ENCODE measurements around the gene VEZT. TPM values are rescaled to one million over a fixed set of nuclear protein-coding genes. Genes with fewer than 3 reads are reported as not detected.

Gene VEZT
- total and polyA plus RNA-seq, 2 donors (not counting 1 experiment from before 2014, with no cell fraction given), result 76.6 to 123 TPM

DNA sequence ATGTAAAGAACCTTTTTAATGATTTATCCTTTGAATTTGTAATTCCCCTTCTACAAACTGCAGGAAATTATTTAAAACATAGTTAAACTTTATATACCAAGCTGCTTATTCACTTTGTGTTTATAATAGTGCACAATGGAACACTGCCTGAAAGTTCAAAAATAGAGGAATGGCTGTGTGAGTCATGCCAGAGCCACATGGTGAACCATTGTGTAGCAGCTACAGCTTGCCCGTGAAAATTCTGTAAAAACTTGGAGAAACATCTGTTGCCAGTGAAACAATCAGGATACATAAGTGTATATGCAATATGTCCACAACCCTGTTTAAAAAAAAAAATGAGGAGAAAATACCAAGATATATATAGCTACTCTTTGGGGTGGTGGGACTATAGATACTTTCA is 59.5 kb downstream of the VEZT start:
- Histone ChIP-seq H3K4me1 (ENCODE audit: control insufficient read depth, extremely low read depth, insufficient read depth, low read length) (no peaks in the 10 kb centered on the region), H3K4me2 (ENCODE audit: extremely low read depth, insufficient read depth, low read length) (peak overlapping the region; percentile 51), H2AFZ (ENCODE audit: low read length) (no peak overlapping the region), H3K9me3 (ENCODE audit: control insufficient read depth, insufficient read depth, low read depth, low read length) (no peaks in the 10 kb centered on the region), H3K27me3 (ENCODE audit: control insufficient read depth, insufficient read depth, low read length) (no peaks in the 10 kb centered on the region), H3K36me3 (ENCODE audit: control insufficient read depth, insufficient read depth, low read length) (peaks cover 4% of the 10 kb centered on the region), H4K20me1 (ENCODE audit: control insufficient read depth, extremely low read depth, insufficient read depth, low read length) (no peaks in the 10 kb centered on the region), H3K27ac (ENCODE audit: insufficient read depth, low read length) (no peak overlapping the region), H3K9ac (ENCODE audit: insufficient read depth, low read length) (no peak overlapping the region), H3K79me2 (ENCODE audit: control insufficient read depth, insufficient read depth, low read length) (no peaks in the 10 kb centered on the region), H3K4me3 (replicated peaks in 1 of 4; ENCODE audit: control extremely low read depth in 1 of 4, insufficient read depth in 1 of 4, low read depth in 3 of 4, low read length in 4 of 4) (no peak overlapping the region)
- peak; percentile 88 to 95 for DNase-seq (ENCODE audit: low read depth in 2 of 2)
- TF ChIP-seq, protein P1, sequence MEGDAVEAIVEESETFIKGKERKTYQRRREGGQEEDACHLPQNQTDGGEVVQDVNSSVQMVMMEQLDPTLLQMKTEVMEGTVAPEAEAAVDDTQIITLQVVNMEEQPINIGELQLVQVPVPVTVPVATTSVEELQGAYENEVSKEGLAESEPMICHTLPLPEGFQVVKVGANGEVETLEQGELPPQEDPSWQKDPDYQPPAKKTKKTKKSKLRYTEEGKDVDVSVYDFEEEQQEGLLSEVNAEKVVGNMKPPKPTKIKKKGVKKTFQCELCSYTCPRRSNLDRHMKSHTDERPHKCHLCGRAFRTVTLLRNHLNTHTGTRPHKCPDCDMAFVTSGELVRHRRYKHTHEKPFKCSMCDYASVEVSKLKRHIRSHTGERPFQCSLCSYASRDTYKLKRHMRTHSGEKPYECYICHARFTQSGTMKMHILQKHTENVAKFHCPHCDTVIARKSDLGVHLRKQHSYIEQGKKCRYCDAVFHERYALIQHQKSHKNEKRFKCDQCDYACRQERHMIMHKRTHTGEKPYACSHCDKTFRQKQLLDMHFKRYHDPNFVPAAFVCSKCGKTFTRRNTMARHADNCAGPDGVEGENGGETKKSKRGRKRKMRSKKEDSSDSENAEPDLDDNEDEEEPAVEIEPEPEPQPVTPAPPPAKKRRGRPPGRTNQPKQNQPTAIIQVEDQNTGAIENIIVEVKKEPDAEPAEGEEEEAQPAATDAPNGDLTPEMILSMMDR (conservative IDR thresholded peaks at IDR 0.05 in 1 of 2, IDR thresholded peaks at IDR 0.05 in 1 of 2; ENCODE audit: low read depth in 1 of 2, low read length in 2 of 2), result no peak
- TF ChIP-seq EZH2 (IDR thresholded peaks at IDR 0.05; ENCODE audit: low read length, missing control alignments), result no peak

DNA sequence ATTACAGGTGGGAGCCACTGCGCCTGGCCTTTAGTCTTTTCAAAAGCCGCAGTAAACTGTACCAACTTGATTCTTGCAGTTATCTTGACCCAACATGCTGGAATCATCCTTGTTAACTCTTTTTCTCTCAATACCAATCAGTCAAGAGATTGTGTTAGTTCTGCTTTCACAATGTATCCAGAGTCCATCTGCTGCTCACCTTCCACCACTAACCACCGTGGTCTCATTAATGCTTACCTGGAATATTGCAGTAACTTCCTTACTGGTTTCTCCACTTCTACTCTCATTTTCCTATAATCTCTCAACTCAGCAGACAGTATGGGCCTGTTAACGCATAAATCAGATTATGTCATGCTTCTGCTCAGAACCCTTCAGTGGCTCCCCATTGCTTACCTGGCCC is 62.2 kb downstream of the VEZT start:
- Histone ChIP-seq H3K9me3 (ENCODE audit: control insufficient read depth, insufficient read depth, low read depth, low read length) (no peaks in the 10 kb centered on the region), H3K36me3 (ENCODE audit: control insufficient read depth, insufficient read depth, low read length) (peaks cover 3% of the 10 kb centered on the region)
- TF ChIP-seq EZH2 (IDR thresholded peaks at IDR 0.05; ENCODE audit: low read length, missing control alignments), result no peak
- TF ChIP-seq, protein P1 (conservative IDR thresholded peaks at IDR 0.05 in 1 of 2, IDR thresholded peaks at IDR 0.05 in 1 of 2; ENCODE audit: low read depth in 1 of 2, low read length in 2 of 2), result no peak

DNA sequence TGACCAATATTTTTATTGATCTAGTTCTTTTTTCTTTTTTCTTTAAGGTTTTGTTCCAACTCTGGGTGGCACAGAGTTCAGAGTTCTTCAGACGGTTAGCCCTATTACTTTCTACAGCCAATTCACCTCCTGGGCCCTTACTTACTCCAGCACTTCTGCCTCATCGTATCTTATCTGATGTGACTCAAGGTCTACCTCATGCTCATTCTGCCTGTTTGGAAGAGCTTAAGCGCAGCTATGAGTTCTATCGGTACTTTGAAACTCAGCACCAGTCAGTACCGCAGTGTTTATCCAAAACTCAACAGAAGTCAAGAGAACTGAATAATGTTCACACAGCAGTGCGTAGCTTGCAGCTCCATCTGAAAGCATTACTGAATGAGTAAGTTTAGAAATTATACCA is 64.7 kb downstream of the VEZT start:
- H3K27me3 ChIP-seq (ENCODE audit: control insufficient read depth, insufficient read depth, low read length), result no peaks in the 10 kb centered on the region
- H3K9me3 ChIP-seq (ENCODE audit: control insufficient read depth, insufficient read depth, low read depth, low read length), result no peaks in the 10 kb centered on the region
- peaks cover 3% of the 10 kb centered on the region for H3K36me3 ChIP-seq (ENCODE audit: control insufficient read depth, insufficient read depth, low read length)
- H3K4me3 ChIP-seq (replicated peaks in 1 of 4; ENCODE audit: control extremely low read depth in 1 of 4, insufficient read depth in 1 of 4, low read depth in 3 of 4, low read length in 4 of 4), result no peak overlapping the region
- H3K4me2 ChIP-seq (ENCODE audit: extremely low read depth, insufficient read depth, low read length), result no peak overlapping the region
- H3K4me1 ChIP-seq (ENCODE audit: control insufficient read depth, extremely low read depth, insufficient read depth, low read length), result no peaks in the 10 kb centered on the region
- H4K20me1 ChIP-seq (ENCODE audit: control insufficient read depth, extremely low read depth, insufficient read depth, low read length), result no peaks in the 10 kb centered on the region
- no peaks in the 10 kb centered on the region for H3K79me2 ChIP-seq (ENCODE audit: control insufficient read depth, insufficient read depth, low read length)
- H2AFZ ChIP-seq (ENCODE audit: low read length), result no peak overlapping the region
- no peak overlapping the region for H3K9ac ChIP-seq (ENCODE audit: insufficient read depth, low read length)
- TF ChIP-seq, protein P1 (conservative IDR thresholded peaks at IDR 0.05 in 1 of 2, IDR thresholded peaks at IDR 0.05 in 1 of 2; ENCODE audit: low read depth in 1 of 2, low read length in 2 of 2), result no peak
- no peak for TF ChIP-seq EZH2 (IDR thresholded peaks at IDR 0.05; ENCODE audit: low read length, missing control alignments)
- no peak overlapping the region for H3K27ac ChIP-seq (ENCODE audit: insufficient read depth, low read length)
- peak in 1 of 2 donors; percentile 93 for DNase-seq (ENCODE audit: low read depth in 2 of 2)

More for the DNA sequence above, 62.2 kb downstream of the VEZT start:
- Histone ChIP-seq H3K4me3 (replicated peaks in 1 of 4; ENCODE audit: control extremely low read depth in 1 of 4, insufficient read depth in 1 of 4, low read depth in 3 of 4, low read length in 4 of 4) (no peak overlapping the region), H3K27me3 (ENCODE audit: control insufficient read depth, insufficient read depth, low read length) (no peaks in the 10 kb centered on the region), H3K79me2 (ENCODE audit: control insufficient read depth, insufficient read depth, low read length) (no peaks in the 10 kb centered on the region), H3K27ac (ENCODE audit: insufficient read depth, low read length) (no peak overlapping the region), H2AFZ (ENCODE audit: low read length) (no peak overlapping the region), H3K9ac (ENCODE audit: insufficient read depth, low read length) (no peak overlapping the region), H3K4me1 (ENCODE audit: control insufficient read depth, extremely low read depth, insufficient read depth, low read length) (no peaks in the 10 kb centered on the region), H3K4me2 (ENCODE audit: extremely low read depth, insufficient read depth, low read length) (no peak overlapping the region), H4K20me1 (ENCODE audit: control insufficient read depth, extremely low read depth, insufficient read depth, low read length) (no peaks in the 10 kb centered on the region)
- DNase-seq (ENCODE audit: low read depth in 2 of 2), result no peak
